Stimulated activated CD4-positive, alpha-beta T cell treated with anti-CD3 and anti-CD28 coated beads, Interleukin-1b, Interleukin-23, amount 100 ng/mL, for 48 hours (primary cell): ENCODE results near the gene FSIP1.

Experiments
- DNase-seq: peaks from one replicate; pipeline ENCODE4 v3.0.0-alpha.2; 2020

The FSIP1 gene

GRCh38 chr15:39682366-39682765 is 100.3 kb downstream of the FSIP1 start:
- no peak for DNase-seq

GRCh38 chr15:39680868-39681267 is 101.8 kb downstream of the FSIP1 start:
- DNase-seq: no peak

- DNase-seq: no peak
Measured at GRCh38 chr15:39672666-39673065, 110.0 kb downstream of the FSIP1 start.

- no peak for DNase-seq
Measured at GRCh38 chr15:39672184-39672583, 110.5 kb downstream of the FSIP1 start.

- DNase-seq: no peak
Measured at GRCh38 chr15:39670687-39671086, 112.0 kb downstream of the FSIP1 start.

GRCh38 chr15:39669661-39670060 is 113.0 kb downstream of the FSIP1 start:
- DNase-seq: no peak

GRCh38 chr15:39669241-39669640 is 113.4 kb downstream of the FSIP1 start:
- DNase-seq: no peak

GRCh38 chr15:39668457-39668856 is 114.2 kb downstream of the FSIP1 start:
- DNase-seq: no peak

- no peak for DNase-seq
Measured at GRCh38 chr15:39667382-39668127, 115.1 kb downstream of the FSIP1 start.

GRCh38 chr15:39666677-39667076 is 116.0 kb downstream of the FSIP1 start:
- DNase-seq: no peak

- DNase-seq: no peak
Measured at GRCh38 chr15:39665629-39666250, 116.9 kb downstream of the FSIP1 start.

- DNase-seq: no peak
Measured at GRCh38 chr15:39663704-39664250, 118.9 kb downstream of the FSIP1 start.

- no peak for DNase-seq
Measured at GRCh38 chr15:39661776-39662175, 120.9 kb downstream of the FSIP1 start.

GRCh38 chr15:39658740-39659139 is 123.9 kb downstream of the FSIP1 start:
- no peak for DNase-seq

- no peak for DNase-seq
Measured at GRCh38 chr15:39657668-39658067, 125.0 kb downstream of the FSIP1 start.

GRCh38 chr15:39657181-39657580 is 125.5 kb downstream of the FSIP1 start:
- no peak for DNase-seq

- DNase-seq: no peak
Measured at GRCh38 chr15:39654304-39654703, 128.3 kb downstream of the FSIP1 start.

- DNase-seq: no peak
Measured at GRCh38 chr15:39651881-39652280, 130.8 kb downstream of the FSIP1 start.

- DNase-seq: no peak
Measured at GRCh38 chr15:39651295-39651694, 131.3 kb downstream of the FSIP1 start.

GRCh38 chr15:39649757-39650156 is 132.9 kb downstream of the FSIP1 start:
- no peak for DNase-seq

- no peak for DNase-seq
Measured at GRCh38 chr15:39646425-39646824, 136.2 kb downstream of the FSIP1 start.

- DNase-seq: no peak
Measured at GRCh38 chr15:39645976-39646257, 136.7 kb downstream of the FSIP1 start.

- DNase-seq: no peak
Measured at GRCh38 chr15:39645138-39645975, 137.3 kb downstream of the FSIP1 start.

- no peak for DNase-seq
Measured at GRCh38 chr15:39644136-39644535, 138.5 kb downstream of the FSIP1 start.
